GM12872 (cell line): ENCODE measurements around the gene NRBP1.
A peak's percentile ranks its signal among the peaks of the same experiment; 100 is the strongest.

Experiments
- CTCF ChIP-seq: IDR thresholded peaks from 3 replicates; pipeline ENCODE4 v1.5.1; 2011; ENCODE audit warnings: low read depth, mild to moderate bottlenecking, low read length, moderate library complexity; ENCODE audit not compliant: insufficient read depth

Gene NRBP1

GRCh38 chr2:27390822-27391679 lies 37.4 kb upstream of the NRBP1 start:
- TF ChIP-seq CTCF, result no peak

GRCh38 chr2:27393225-27393624 lies 35.2 kb upstream of the NRBP1 start:
- TF ChIP-seq CTCF, result no peak

DNA sequence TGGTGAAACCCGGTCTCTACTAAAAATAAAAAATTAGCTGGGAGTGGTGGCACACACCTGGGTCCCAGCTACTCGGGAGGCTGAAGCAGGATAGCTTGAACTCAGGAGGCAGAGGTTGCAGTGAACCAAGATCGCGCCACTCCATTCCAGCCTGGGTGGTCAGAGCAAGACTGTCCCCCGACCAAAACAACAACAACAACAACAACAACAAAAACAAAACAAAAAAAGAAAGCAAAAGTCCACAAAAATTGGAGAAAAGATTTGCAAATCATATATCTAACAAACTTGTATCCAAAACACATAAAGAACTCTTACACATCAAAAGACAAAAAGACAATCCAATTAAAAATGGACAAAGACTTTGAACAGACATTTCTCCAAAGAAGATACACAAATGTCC lies 29.5 kb upstream of the NRBP1 start:
- TF ChIP-seq CTCF, result no peak

DNA sequence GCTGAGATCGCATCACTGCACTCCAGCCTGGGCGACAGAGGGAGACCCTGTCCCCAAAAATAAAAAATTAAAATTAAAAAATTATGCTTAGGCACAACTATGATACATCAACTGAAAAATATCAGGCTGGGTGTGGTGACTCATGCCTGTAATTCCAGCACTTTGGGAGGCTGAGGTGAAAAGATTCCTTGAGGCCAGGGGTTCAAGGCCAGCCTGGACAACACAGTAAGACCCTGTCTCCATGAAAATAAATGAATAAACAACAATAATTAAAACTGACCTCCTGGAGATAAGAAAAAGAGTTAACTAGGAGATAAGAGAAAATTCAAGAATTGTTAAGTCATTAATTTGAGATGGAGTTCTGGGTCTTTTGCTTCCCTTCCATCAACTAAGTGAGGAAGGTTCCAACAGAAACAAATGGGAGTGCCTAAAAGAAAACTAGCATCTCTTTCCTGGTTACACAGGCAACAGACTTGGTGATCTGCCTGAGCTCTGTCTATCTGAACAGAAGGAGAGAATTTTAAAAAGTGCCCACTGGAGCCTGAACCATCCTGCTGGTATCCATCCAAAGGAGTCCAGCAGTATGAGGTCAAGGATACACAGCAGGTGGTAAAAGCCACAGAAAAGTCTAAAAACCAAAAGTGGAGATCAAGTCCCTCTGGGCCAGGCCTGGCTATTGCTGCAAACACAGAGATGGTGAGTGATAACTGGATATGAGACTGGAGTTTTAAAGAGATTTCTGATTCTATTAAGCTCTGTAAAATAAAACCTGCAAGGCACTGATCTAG lies 27.9 kb upstream of the NRBP1 start:
- no peak for TF ChIP-seq CTCF

GRCh38 chr2:27407798-27408491 lies 20.5 kb upstream of the NRBP1 start:
- TF ChIP-seq CTCF, result peak; percentile 39; the same call in 2 of the 3 replicates

- no peak for TF ChIP-seq CTCF
These were observed 19.7 kb upstream of the NRBP1 start for GRCh38 chr2:27408601-27409320.
